Endometrial microvascular endothelial cells (primary cell): Measurements from ENCODE around the gene PANK4. TPM values are rescaled to one million over a fixed set of nuclear protein-coding genes. Genes with fewer than 3 reads are reported as not detected.

Source experiments
- in situ Hi-C: cut with HindIII; loops from 2 replicates; pipeline ENCODE4 v1.10.0; 2017; ENCODE audit warnings: low sequenced_read_pairs, low pct_unique_long_range_greater_than_20kb; ENCODE audit errors: inconsistent ontology term
- total RNA-seq: library from RNA; depleted of rRNA; stranded (reverse); fragments of >200 nt; gene quantifications from one replicate; pipeline ENCODE4 v1.2.3, GENCODE V29; 2015; ENCODE audit errors: inconsistent ontology term

PANK4 gene
- total RNA-seq, 1 donor from 2014 or later, result 35.4 TPM

- in situ Hi-C loops, result no loop called here
Measured at GRCh38 chr1:2534315-2534686, 7.9 kb upstream of the PANK4 start.

GRCh38 chr1:2533365-2533764, 7.0 kb upstream of the PANK4 start:
- in situ Hi-C loops, result no loop called here

- in situ Hi-C loops, result no loop called here
Measured at GRCh38 chr1:2532485-2533160, 6.2 kb upstream of the PANK4 start.

GRCh38 chr1:2530513-2531361, 4.3 kb upstream of the PANK4 start:
- in situ Hi-C loops, result no loop called here

- in situ Hi-C loops, result no loop called here
Measured at GRCh38 chr1:2529784-2530512, 3.6 kb upstream of the PANK4 start, which contains the start of gene HES5. HES5 (minus strand) TSS chr1:2530263; CDS start chr1:2530164, 99 bp downstream.

DNA sequence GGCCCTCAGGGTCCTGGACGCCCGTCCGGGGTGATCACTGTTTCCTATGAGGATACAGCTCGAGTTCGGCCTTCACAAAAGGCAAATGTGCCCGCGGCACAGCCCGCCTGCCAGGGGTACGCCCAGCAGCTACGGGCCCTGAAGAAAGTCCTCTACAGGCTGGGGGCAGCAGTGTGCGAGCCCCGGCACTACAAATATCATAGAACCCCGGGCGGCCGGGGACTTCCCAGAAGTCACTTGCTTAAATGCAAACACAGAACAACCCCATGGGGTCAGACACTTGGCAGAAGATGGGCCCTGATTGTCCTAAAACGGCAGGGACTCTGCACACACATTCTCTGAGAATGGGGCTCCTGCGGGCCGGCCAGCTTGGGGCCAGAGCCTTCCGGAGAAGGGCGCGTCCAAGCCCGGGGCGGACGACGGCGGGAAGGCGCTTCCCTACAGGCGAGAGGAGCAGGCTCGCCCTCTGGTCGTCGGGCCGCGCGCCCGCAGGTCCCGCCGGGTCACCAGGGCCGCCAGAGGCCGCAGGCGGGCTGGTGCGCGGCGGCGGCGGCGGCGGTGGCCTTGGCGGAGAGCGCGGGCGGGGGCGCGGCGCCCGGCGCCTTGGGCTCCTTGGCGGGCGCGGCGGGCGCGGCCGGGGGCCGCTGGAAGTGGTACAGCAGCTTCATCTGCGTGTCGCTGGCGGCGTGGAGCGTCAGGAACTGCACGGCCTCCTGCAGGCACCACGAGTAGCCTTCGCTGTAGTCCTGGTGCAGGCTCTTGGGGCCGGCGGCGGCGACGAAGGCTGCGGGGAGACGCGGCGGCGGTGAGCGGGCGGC, 2.8 kb upstream of the PANK4 start:
- in situ Hi-C loops, result no loop called here

GRCh38 chr1:2528611-2528965, 2.2 kb upstream of the PANK4 start:
- in situ Hi-C loops, result no loop called here

- in situ Hi-C loops, result no loop called here
Measured at GRCh38 chr1:2528016-2528415, 1.6 kb upstream of the PANK4 start.

- in situ Hi-C loops, result no loop called here
Measured at GRCh38 chr1:2527556-2527860, 1.1 kb upstream of the PANK4 start.

DNA sequence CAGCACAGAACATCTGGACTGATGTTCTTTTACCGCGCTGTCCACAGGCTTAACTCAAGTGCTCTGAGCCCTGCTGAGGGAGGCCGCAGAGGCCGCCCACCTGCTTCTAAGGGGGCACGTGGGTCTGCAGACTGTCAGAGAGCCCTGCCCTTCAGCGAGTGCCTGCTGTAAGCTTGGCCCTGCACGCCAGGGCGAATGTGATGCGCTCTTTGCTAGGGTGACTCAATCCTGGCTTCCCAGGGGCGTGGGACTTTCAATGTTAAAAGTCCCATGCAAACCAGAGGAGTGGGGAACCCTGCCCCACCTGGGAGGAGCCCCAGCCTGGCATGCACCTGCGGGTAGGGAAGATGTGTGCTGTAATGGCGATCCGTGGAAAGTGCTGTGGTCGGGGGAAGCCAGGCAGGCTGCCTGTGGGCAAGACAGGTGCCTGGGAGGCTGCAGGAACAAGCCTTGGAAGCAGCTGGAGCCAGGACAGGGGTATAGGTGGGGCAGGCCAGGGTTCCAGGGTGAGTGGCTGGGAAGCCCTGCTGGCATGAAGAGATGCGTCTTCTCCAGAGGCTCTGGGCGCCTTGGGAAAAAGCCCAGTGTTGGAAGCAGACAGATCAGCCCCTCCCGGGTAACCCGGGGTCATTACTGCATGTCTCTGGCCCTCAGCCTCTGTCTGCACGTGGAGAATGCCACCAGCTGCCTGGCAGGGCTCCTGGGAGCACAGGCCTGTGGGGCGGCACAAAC, 594 bp upstream of the PANK4 start:
- in situ Hi-C loops, result no loop called here

- in situ Hi-C loops, result no loop called here
Measured at GRCh38 chr1:2525572-2525919, 850 bp downstream of the PANK4 start.

DNA sequence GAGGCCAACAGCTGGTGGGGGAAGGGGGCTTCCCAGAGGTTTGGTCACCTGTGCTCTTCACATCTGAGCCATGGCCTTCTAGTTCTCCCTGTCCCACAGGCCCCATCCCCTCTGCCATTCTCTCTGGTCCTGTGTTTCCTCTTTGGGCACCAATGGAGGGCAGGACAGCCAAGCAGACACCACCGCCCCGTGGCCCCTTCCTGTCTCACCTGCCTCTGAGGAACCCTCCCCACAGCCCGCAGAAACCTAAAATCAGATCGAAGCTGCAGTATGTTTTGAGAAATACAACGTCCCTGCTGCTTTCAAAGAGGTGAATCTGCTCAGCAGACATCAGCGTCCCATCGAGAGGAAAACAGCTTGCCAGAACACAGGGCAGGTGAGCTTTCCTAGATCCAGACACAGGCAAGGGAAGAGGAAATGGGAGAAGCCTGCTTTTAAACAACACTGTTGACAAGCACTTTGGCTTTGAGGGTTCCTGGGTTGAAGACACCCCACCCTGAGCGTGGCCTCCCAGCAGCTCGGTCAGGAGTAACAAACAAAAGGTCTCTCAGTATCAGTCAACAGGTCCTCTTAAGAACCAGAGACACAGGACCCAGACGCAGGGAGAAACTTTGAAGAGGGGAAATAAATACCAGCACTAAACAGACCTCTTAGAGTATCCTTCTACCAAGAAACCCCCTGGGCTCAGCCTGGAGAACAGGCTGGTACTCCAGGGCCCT, 2.3 kb downstream of the PANK4 start:
- in situ Hi-C loops, result no loop called here

GRCh38 chr1:2523191-2523890, 3.1 kb downstream of the PANK4 start:
- in situ Hi-C loops, result no loop called here

- in situ Hi-C loops, result no loop called here
Measured at GRCh38 chr1:2522230-2522629, 4.2 kb downstream of the PANK4 start.

DNA sequence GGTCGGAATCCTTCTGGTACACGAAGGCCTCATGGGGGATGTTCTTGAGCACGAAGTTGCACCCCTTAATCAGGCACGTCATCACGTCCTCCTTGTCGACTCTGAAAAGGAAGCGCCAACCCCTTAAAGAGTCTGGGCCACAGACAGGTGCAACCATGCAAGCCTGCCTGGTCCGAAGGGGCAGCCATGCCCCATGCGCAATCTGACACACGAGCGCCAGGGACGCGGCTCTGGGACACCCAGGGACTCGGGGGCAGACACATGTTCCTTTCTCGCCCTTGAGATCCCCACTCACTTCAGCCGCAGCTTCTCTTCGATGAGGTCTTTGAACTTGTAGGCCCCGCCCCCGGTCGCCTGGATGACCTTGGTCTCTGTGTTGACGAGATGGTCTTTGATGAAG, 5.6 kb downstream of the PANK4 start:
- in situ Hi-C loops, result no loop called here

DNA sequence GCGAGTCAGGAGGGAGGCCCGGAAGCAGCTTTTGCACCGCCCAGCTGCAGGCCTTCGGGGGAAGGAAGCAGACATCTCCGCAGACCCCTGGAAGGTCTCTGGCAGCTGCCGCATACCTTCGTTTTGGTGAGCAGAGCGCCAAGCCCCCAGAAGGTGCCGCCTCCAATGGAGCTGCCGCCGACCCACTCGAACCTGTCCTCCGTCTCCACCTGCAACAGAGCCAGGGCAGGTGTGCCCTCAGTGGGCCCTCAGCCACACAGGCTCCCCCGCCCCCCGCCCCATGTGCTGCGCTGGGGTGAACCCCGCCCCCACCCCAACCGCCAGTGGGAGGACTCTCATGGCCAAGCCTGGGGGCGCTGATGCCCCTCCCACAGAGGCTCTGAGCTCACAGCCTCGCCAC, 6.2 kb downstream of the PANK4 start:
- in situ Hi-C loops, result no loop called here

- in situ Hi-C loops, result no loop called here
Measured at GRCh38 chr1:2519729-2520128, 6.7 kb downstream of the PANK4 start.
